ENCODE results near the gene TNNI2.

GRCh38 chr11:1843098-1843473 lies 4.3 kb downstream of the TNNI2 start:
- TF ChIP-seq POLR2A (IDR thresholded peaks at IDR 0.05; ENCODE audit: extremely low read depth, insufficient read length) (no peak), CTCF (IDR thresholded peaks at IDR 0.05; ENCODE audit: low read depth, low read length) (no peak), MYC (IDR thresholded peaks at IDR 0.05; ENCODE audit: low read depth, low read length) (no peak)

Data from NB4 (cell line).